ENCODE measurements around the gene EFCAB8.

EFCAB8 gene

DNA sequence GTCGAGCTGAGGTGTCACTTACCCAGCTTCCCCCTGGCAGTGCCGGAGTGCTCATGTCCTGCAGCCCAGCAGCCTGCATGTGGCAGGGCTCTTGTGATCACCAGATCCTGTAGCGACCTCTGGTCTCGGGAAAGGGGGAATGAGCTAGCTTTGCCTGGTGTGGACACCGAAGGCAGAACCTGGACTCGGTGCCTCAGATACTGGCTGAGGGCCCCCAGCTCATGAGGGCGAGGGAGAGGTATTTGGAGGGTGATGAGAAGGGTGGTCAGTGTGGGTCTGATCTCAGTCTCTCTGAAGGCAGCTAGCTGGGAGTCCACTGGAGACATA is 119.2 kb downstream of the EFCAB8 start:
- in situ Hi-C loops (cut with HindIII; ENCODE audit: low pct_unique_long_range_greater_than_20kb, low sequenced_read_pairs), result no loop called here
- no peak for TF ChIP-seq JUND (IDR thresholded peaks at IDR 0.05; ENCODE audit: low read depth)
- DNase-seq (ENCODE audit: low read depth in 1 of 2, low spot score in 1 of 2), result no peak

DNA sequence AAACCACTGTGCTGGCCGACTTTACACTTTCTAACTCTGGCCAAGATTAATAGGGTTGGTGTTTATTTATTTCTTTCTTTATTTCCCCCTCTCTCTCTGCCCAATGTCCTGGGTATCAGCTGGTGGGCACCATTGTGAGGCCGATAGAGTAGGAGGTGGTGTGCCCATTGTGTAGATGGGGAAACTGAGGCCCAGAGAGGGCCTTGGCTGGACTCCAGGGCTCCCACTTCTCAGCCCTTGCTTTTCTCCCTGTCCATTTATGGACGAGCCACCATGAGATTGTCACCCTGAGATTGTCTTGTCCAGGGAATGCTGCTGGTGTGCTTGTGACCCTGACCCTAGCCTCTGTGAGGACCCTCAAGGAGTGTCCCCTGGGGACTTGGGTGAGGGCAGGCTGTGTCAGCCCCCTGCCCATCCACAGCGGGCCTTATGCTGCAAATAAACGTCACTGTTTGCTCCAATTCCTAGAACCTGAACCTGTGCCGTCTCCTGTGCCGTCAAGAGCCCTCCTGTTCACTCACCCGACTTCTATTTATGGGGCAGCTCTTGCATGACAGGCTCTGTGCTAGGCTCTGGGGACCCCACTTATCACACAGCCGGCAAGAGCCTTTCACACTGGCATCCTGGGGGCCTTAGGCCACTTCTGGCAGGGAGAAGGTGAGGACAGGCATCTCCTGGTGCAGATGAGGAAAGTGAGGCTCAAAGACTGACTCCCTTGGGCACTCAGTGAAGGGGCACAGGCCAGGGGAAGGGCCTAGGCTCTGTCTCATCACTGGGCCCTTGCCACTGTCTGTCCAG is 120.7 kb downstream of the EFCAB8 start:
- in situ Hi-C loops (cut with HindIII; ENCODE audit: low pct_unique_long_range_greater_than_20kb, low sequenced_read_pairs), result no loop called here
- no peak for TF ChIP-seq JUND (IDR thresholded peaks at IDR 0.05; ENCODE audit: low read depth)

DNA sequence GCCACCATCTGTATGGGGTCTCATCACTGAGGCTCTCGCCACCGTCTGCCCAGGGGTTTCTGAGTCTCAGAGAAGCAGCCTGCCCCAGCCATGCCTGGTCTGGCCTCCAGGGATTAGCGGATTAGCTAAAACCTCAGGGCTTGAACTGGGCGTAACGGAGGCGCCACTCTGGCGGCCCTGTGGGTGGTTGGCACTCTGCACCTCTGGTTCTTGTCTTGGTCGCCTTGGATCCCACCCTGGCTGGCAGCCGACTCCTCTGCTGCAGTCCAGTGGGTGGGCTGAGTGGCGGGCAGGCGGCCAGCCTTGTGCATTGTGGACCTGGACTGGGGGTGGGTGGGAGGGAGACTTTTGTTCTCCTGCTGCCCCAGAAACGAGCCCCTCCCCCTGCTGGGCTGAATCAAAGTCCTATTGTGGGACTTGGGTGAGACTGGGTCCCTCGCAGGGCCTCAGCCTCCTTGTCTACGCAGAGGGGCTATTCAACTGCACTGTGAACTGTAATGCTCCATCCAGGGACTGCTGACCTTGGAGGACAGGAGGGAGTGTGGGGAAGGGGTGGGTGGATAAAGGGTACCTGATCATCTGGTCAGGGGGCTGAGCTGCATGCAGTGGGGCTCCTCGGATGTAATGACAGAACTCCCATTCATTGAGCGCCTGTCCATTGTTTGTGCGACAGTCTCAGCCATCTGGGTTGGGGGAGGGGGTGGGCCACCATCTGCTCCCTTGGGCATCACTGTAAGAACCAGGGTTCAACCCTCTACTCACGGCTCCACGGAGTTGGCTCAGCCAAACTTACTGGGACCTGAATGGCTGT is 121.6 kb downstream of the EFCAB8 start:
- no peak for DNase-seq (ENCODE audit: low read depth in 1 of 2, low spot score in 1 of 2)
- in situ Hi-C loops (cut with HindIII; ENCODE audit: low pct_unique_long_range_greater_than_20kb, low sequenced_read_pairs), result no loop called here
- TF ChIP-seq JUND (IDR thresholded peaks at IDR 0.05; ENCODE audit: low read depth), result no peak

More for the DNA sequence above, 120.7 kb downstream of the EFCAB8 start:
- no peak for DNase-seq (ENCODE audit: low read depth in 1 of 2, low spot score in 1 of 2)

DNA sequence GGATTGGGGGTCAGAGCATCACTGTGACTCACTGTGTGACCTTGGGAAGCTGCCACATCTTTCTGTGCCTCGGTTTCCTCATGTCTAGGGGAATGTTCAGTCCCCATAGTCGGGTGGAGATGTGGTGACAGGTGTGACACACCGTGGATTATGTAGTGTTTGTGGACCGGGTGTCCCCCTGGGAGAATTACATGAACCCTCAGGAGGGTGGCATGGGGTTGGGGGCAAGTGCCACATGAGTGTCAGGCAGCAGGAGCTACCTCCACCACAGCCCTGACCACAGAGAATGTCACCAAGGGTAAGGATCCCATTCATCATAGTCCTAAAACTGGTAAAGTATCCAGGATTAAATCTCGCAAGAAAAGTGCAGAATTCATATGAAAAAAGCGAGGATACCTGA is 122.3 kb downstream of the EFCAB8 start:
- no peak for DNase-seq (ENCODE audit: low read depth in 1 of 2, low spot score in 1 of 2)
- TF ChIP-seq JUND (IDR thresholded peaks at IDR 0.05; ENCODE audit: low read depth), result no peak
- in situ Hi-C loops (cut with HindIII; ENCODE audit: low pct_unique_long_range_greater_than_20kb, low sequenced_read_pairs), result no loop called here

DNA sequence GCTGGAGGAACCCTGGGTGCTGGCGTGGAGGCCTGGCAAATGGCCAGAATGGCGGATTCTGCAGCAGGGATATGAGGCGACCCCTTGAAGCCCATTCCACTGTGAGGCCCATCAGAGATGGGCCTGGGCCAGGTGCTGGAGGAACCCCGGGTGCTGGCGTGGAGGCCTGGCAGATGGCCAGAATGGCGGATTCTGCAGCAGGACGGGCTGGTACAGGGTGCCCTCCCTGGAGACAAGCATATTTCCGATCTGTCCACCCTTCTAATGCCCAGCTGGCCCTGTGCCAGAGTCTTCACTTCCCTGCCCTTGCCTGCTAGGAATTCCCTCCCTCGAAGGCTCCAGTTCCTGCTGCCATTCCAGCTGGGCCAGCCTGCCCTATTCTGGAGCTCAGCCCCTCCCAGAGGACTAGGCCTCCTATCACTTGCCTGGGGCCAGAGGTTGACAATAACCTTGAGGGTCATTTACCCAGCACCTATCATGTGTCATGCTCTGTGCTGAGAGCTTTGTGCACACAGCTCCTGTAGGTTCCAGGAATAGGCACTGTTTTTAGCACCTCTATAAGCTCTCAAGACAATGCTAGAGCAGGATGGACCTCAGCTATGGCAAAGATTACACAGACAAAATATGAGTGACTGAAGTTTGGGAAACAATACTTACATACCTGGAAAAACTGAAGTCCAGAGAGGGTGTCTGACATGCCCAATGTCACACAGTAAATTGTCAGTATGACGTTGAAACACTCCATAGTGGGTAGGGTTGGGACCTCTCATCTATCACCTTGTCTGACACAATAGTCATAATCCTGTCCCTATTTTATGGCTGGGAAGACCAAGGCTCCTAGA is 124.1 kb downstream of the EFCAB8 start:
- no peak for TF ChIP-seq JUND (IDR thresholded peaks at IDR 0.05; ENCODE audit: low read depth)
- in situ Hi-C loops (cut with HindIII; ENCODE audit: low pct_unique_long_range_greater_than_20kb, low sequenced_read_pairs), result no loop called here
- DNase-seq (ENCODE audit: low read depth in 1 of 2, low spot score in 1 of 2), result peak in 1 of 2 experiments; percentile 54

DNA sequence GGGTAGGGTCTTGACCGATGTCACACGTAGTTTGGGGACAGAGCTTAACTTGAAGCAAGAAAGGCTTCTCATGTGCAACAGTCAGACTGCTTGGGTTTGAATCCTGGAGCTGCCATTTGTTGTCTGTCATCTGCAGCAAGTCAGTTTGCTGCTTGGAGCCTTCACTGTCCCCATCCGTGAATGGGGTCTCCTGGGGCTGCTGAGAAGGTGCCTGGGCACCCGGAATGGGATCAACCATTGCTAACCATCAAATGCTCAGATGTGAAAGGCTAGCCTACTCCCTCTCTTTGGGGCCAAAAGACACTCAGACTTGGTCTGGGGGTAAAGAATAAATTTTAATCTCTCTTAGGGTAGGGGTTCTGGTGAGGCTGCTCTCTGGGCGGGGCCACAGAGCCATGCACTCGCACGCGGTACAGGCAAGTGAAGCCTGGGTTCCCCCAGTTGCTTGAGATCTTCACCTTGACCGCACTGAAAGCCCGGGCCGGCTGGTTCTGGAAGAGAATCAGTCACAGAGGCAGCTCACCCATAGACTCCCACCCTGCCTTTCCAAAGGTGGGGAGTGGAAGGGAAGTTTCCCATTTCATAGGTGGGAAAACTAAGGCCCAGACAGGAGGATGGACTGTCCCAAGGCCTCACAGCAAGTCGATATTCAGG is 124.9 kb downstream of the EFCAB8 start:
- no peak for DNase-seq (ENCODE audit: low read depth in 1 of 2, low spot score in 1 of 2)
- no peak for TF ChIP-seq JUND (IDR thresholded peaks at IDR 0.05; ENCODE audit: low read depth)
- in situ Hi-C loops (cut with HindIII; ENCODE audit: low pct_unique_long_range_greater_than_20kb, low sequenced_read_pairs), result no loop called here

DNA sequence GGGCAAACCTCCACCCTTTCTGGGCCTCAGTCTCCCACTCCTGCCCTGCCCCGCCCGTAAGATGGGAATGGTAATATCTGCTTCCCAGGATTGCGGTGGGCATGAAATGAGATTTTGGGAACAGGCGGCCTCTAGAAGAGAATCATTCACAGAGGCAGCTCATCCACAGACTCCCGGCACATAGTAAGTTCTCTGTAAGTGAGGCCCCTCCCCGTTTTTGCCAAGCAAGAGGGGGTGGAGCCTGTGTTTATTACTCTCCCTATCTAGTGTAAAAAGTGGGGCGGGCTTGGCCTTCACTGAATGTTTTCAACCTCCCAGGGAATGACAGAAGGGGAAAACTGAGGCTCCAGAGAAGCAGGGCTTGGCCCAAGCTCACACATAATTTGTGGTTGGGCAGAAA is 125.5 kb downstream of the EFCAB8 start:
- DNase-seq (ENCODE audit: low read depth in 1 of 2, low spot score in 1 of 2), result no peak
- TF ChIP-seq JUND (IDR thresholded peaks at IDR 0.05; ENCODE audit: low read depth), result no peak
- in situ Hi-C loops (cut with HindIII; ENCODE audit: low pct_unique_long_range_greater_than_20kb, low sequenced_read_pairs), result no loop called here

DNA sequence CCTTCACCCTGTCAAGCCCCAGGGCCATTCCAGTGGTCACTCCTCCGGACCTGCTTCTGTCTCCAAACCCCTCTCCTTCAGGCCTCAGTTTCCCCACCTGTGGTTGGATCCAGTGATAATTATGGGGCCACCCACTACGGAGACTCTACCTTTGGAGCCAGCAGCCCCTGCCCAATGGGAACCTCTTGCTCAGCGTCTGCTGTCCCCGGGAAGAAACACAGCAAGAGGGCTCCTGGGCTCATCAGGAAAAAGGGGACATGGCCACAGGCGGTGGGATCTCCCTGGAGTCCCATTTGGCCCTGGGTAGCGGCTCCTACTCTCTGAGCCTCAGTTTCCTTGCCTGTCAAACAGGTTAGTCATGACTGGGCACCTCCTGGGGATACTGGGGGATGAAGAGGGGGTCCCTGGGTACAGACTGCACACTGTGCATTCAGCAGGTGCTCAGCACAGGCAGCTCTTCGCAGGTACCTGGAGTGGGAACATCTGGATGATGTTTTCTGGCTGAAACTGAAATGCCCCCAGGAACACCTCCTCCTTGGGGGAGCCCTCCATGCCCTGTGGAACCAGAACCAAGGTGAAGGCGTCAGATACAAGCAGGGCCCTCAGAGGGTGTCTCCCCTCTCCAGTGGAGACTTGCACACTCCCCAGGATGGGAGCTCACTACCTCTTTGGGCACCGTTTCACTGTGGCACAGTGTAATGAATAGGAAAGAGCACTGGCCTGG is 126.1 kb downstream of the EFCAB8 start:
- no peak for DNase-seq (ENCODE audit: low read depth in 1 of 2, low spot score in 1 of 2)
- TF ChIP-seq JUND (IDR thresholded peaks at IDR 0.05; ENCODE audit: low read depth), result no peak
- in situ Hi-C loops (cut with HindIII; ENCODE audit: low pct_unique_long_range_greater_than_20kb, low sequenced_read_pairs), result no loop called here

DNA sequence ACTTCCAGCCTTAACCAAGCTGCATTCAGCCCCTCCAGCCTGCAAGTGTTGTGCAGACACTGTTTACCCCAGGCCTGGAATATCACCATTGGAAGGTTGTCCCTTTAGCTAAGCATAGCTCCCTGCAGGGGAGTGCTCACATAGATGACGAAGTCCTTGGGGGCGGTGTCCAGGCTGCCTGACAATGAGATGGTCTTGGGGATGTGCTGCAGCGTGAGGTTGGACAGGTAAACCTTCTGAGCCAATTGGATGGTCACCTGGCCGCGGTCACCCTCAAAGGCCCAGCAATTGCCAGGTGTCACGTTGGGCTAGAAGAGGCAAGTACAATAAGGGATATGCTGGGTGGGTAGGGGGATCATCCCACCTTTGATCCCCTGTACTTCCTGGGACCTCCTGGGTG is 126.9 kb downstream of the EFCAB8 start:
- no peak for TF ChIP-seq JUND (IDR thresholded peaks at IDR 0.05; ENCODE audit: low read depth)
- in situ Hi-C loops (cut with HindIII; ENCODE audit: low pct_unique_long_range_greater_than_20kb, low sequenced_read_pairs), result no loop called here
- no peak for DNase-seq (ENCODE audit: low read depth in 1 of 2, low spot score in 1 of 2)

DNA sequence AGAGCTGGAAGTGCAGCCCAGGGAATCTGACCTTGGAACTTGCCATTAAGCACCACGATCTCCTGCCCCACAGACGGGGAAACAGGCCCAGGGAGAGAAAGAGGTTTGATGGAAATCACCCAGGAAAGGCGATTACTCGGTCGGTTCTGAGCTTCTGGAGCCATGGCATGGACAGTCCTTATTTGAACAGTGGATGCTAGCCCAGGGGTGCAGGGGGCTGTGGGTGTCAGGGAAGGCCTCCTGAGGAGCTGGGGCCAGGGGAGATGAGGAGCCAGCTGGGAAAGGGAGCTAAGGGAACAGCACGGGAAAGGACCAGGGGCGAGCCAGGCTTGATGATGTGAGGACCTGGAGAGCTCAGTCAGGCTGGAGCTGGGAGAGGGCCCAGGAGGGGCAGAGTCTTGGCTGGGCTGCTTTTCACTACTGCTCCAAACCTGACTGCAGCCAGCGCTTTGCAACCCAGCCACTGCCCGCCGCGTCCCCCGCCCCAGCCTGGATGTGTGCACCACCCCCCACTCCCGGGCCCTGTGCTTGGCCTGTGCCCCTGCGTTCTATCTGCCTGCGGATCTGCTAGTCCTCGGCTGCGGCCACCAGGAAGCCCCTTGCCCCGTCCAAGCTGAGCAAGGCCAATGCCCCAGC is 127.7 kb downstream of the EFCAB8 start:
- in situ Hi-C loops (cut with HindIII; ENCODE audit: low pct_unique_long_range_greater_than_20kb, low sequenced_read_pairs), result no loop called here
- no peak for TF ChIP-seq JUND (IDR thresholded peaks at IDR 0.05; ENCODE audit: low read depth)
- DNase-seq (ENCODE audit: low read depth in 1 of 2, low spot score in 1 of 2), result no peak

DNA sequence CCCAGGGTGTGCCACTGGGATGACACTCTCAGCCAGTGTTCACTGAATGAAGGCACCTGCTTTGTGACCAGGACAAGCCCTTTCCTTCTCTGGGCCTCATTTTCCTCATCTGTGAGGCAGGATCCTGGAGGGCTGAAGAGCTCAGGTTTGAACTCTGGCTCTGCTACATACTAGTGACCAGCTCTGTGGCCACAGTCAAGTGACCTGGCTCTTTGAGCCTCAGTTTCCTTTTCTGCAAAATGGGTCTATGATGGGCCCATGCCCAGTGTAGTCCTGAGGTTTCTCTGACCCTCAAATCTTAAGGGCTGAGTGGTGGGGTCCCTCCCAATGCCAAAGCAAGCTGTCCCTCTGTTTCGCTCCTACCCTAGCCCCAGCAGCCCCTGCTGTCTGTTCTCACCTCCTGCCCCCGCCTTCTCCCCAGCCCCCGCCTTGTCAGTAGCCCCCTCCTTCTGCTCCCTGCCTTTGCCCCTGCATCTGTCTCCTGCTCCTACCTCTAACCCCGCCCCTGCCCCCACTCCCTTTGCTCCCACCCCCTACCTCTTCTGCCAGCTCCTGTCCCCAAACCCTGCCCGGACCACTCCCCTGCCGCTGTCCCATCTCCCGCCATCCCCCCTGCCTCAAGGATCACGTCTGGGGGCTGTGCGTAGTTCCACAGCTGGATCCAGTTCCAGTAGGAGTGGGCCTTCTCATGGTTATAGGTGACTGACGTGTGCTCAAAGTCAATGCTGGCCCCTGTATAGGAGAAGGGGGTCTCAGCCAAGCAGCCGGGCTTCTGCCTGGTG is 128.5 kb downstream of the EFCAB8 start:
- no peak for DNase-seq (ENCODE audit: low read depth in 1 of 2, low spot score in 1 of 2)
- in situ Hi-C loops (cut with HindIII; ENCODE audit: low pct_unique_long_range_greater_than_20kb, low sequenced_read_pairs), result no loop called here
- no peak for TF ChIP-seq JUND (IDR thresholded peaks at IDR 0.05; ENCODE audit: low read depth)
